A549 (cell line): Measurements from ENCODE around the gene ZNF283. TPM values are rescaled to one million over a fixed set of nuclear protein-coding genes. Genes with fewer than 3 reads are reported as not detected.
"Not testable (repeated sequence)": the region's sequence is repeated elsewhere in the genome, so short reads cannot be mapped to it uniquely, and the experiment has no call there.

Source experiments
- ATAC-seq, 2 experiments: fragments of 200-7000 bp in 1 of 2; fragments of >200 bp in 1 of 2; cut with Nextera tagmentation in 1 of 2; cut with Tn5 transposase in 1 of 2; 3 replicates each; pipeline versions ENCODE4 v1.8.0 to v1.9.1; 2018 to 2020; ENCODE audit warnings: mild to moderate bottlenecking in 1 of 2, moderate library complexity in 1 of 2
- CTCF ChIA-PET: fragments of 300-600 bp; sonication (Branson Sonifier 250); formaldehyde crosslinking; extraction: SDS; loops from one replicate; lab custom pipeline; 2021; ENCODE audit warnings: antibody characterized with exemption, inconsistent platforms; lab: Yijun Ruan, JAX
- POLR2A ChIA-PET: fragments of 350-600 bp; formaldehyde crosslinking; extraction: SDS; loops from one replicate; lab custom pipeline; 2021; ENCODE audit warnings: antibody characterized with exemption, inconsistent platforms; lab: Yijun Ruan, JAX
- DNase-seq, 2 experiments: peaks; one replicate each; pipeline versions ENCODE4 v3.0.0 to v3.0.0-alpha.2; 2011 to 2016; ENCODE audit warnings: low read depth in 1 of 2, low spot score in 1 of 2
- FAIRE-seq: peaks from 2 replicates; lab custom pipeline; 2011; peaks lifted over from hg19 to GRCh38; lab: Jason Lieb, UNC
- H3K27ac ChIP-seq, 2 experiments: fragments of >200 bp; sonication (Bioruptor Twin); formaldehyde crosslinking; 3 replicates each; pipeline ENCODE4 v1.5.1; 2016 to 2017
- H3K4me1 ChIP-seq: fragments of >200 bp; sonication (Bioruptor Twin); formaldehyde crosslinking; 3 replicates; pipeline ENCODE4 v1.6.1; 2016
- H3K4me2 ChIP-seq: fragments of >200 bp; sonication (Bioruptor Twin); formaldehyde crosslinking; 3 replicates; pipeline ENCODE4 v1.6.1; 2016
- H3K4me3 ChIP-seq: fragments of >200 bp; sonication (Bioruptor Twin); formaldehyde crosslinking; 3 replicates; pipeline ENCODE4 v1.5.1; 2016
- H3K9me3 ChIP-seq: fragments of >200 bp; sonication (Bioruptor Twin); formaldehyde crosslinking; 3 replicates; pipeline ENCODE4 v1.6.1; 2016
- CBX8 ChIP-seq: fragments of 200-600 bp; sonication (generic); IDR thresholded peaks from 2 replicates; pipeline ENCODE4 v1.6.1; 2016
- ELK1 ChIP-seq: fragments of 150-350 bp; IDR thresholded peaks from 2 replicates; pipeline ENCODE4 v1.6.1; 2014; ENCODE audit warnings: low read depth, mild to moderate bottlenecking, low read length
- EP300 ChIP-seq, 2 experiments: fragments of >200 bp; sonication (Bioruptor Twin); formaldehyde crosslinking; IDR thresholded peaks; 2 replicates in 1 of 2; 3 replicates in 1 of 2; pipeline ENCODE4 v1.6.1; 2016 to 2017
- FOSB ChIP-seq: fragments of 250-450 bp; sonication (Bioruptor Pico); IDR thresholded peaks from 2 replicates; pipeline ENCODE4 v1.5.0; 2020; ENCODE audit warnings: mild to moderate bottlenecking, moderate library complexity
- GATA3 ChIP-seq: IDR thresholded peaks from 2 replicates; pipeline ENCODE4 v1.6.1; 2012; ENCODE audit warnings: borderline replicate concordance
- HDAC2 ChIP-seq: fragments of 200-600 bp; sonication (generic); IDR thresholded peaks from 2 replicates; pipeline ENCODE4 v1.6.1; 2016
- HES2 ChIP-seq: fragments of >200 bp; sonication (Bioruptor Twin); formaldehyde crosslinking; IDR thresholded peaks from 2 replicates; pipeline ENCODE4 v1.6.1; 2016
- HEYL ChIP-seq: fragments of 250-450 bp; sonication (Bioruptor Pico); IDR thresholded peaks from 2 replicates; pipeline ENCODE4 v1.8.0; 2021; ENCODE audit warnings: mild to moderate bottlenecking, moderate library complexity
- HOXA7 ChIP-seq: fragments of 250-450 bp; sonication (Bioruptor Pico); IDR thresholded peaks from 2 replicates; pipeline ENCODE4 v1.5.0; 2020; ENCODE audit warnings: mild to moderate bottlenecking, moderate library complexity
- HOXB13 ChIP-seq: fragments of 250-450 bp; sonication (Bioruptor Pico); IDR thresholded peaks from 2 replicates; pipeline ENCODE4 v1.5.0; 2020; ENCODE audit warnings: low read depth, mild to moderate bottlenecking, moderate library complexity
- HOXB5 ChIP-seq: fragments of 250-450 bp; sonication (Bioruptor Pico); IDR thresholded peaks from 2 replicates; pipeline ENCODE4 v1.5.0; 2020; ENCODE audit warnings: mild to moderate bottlenecking, moderate library complexity
- JUN ChIP-seq, 2 experiments: fragments of >200 bp; sonication (Bioruptor Twin); formaldehyde crosslinking; IDR thresholded peaks; 2 replicates in 1 of 2; 3 replicates in 1 of 2; pipeline ENCODE4 v1.6.1; 2016 to 2017
- MYC ChIP-seq: IDR thresholded peaks from 2 replicates; pipeline ENCODE4 v1.6.1; 2012; ENCODE audit warnings: mild to moderate bottlenecking, inconsistent platforms, low read length, improper control_type of control experiment, borderline replicate concordance
- NPAS2 ChIP-seq: fragments of 250-450 bp; sonication (Bioruptor Pico); IDR thresholded peaks from 2 replicates; pipeline ENCODE4 v1.8.0; 2022; ENCODE audit warnings: mild to moderate bottlenecking, moderate library complexity, borderline replicate concordance
- PHF8 ChIP-seq: fragments of 200-600 bp; sonication (generic); IDR thresholded peaks from 2 replicates; pipeline ENCODE4 v1.6.1; 2016; ENCODE audit warnings: low read depth, mild to moderate bottlenecking, antibody characterized with exemption, moderate library complexity, borderline replicate concordance
- RCOR1 ChIP-seq: fragments of 150-350 bp; IDR thresholded peaks from 2 replicates; pipeline ENCODE4 v1.6.1; 2014; ENCODE audit warnings: antibody characterized with exemption, low read length, low read depth
- REST ChIP-seq: fragments of 200-600 bp; sonication (generic); IDR thresholded peaks from 2 replicates; pipeline ENCODE4 v1.6.1; 2016; ENCODE audit warnings: antibody characterized with exemption, mild to moderate bottlenecking, moderate library complexity
- TFCP2L1 ChIP-seq: fragments of 250-450 bp; sonication (Bioruptor Pico); IDR thresholded peaks from 2 replicates; pipeline ENCODE4 v1.5.0; 2021; ENCODE audit warnings: mild to moderate bottlenecking
- ZNF302 ChIP-seq: fragments of 250-450 bp; sonication (Bioruptor Pico); IDR thresholded peaks from 2 replicates; pipeline ENCODE4 v1.9.0; 2021; ENCODE audit warnings: inconsistent platforms, mild to moderate bottlenecking, moderate library complexity
- WGBS: methylation state at CpG from one replicate; pipeline ENCODE4 v1.1.6; 2017; ENCODE audit errors: missing lambda C conversion rate; 5-methylcytosine and 5-hydroxymethylcytosine counted together
- polyA plus RNA-seq, 4 experiments: library from polyadenylated mRNA; depleted of rRNA in 3 of 4; stranded (reverse); fragments of >200 nt; fragmentation: RNase III in 1 of 4; extraction: RNeasy Plus Mini Kit Qiagen cat#74134 plus additional on column Dnase treatment in 1 of 4; gene quantifications; 2 replicates in 3 of 4; 3 replicates in 1 of 4; pipeline ENCODE4 v1.2.3, GENCODE V29; 2011 to 2017

Gene ZNF283
- polyA plus RNA-seq, 2 of the 4 experiments (the other 2 are of a cell fraction) = 6.1 to 8.9 TPM

- Histone ChIP-seq H3K4me2 (no peak overlapping the region), H3K4me3 (no peak overlapping the region), H3K9me3 (peaks cover 92% of the 10 kb centered on the region)
- ATAC-seq = no peak
- peak; percentile 59 for FAIRE-seq
- POLR2A ChIA-PET = no interaction called here
- TF ChIP-seq ZNF302 (CRISPR knock-in tag) = no peak
- TF ChIP-seq MYC = no peak
- no peak for TF ChIP-seq FOSB (CRISPR knock-in tag)
- no peak for TF ChIP-seq HDAC2
- TF ChIP-seq HES2 = no peak
- TF ChIP-seq PHF8 = no peak
- TF ChIP-seq NPAS2 (CRISPR knock-in tag) = no peak
- no peak for TF ChIP-seq EP300 (IDR thresholded peaks at IDR 0.05)
- TF ChIP-seq TFCP2L1 (CRISPR knock-in tag) = no peak
- TF ChIP-seq ELK1 = no peak
- no peak for TF ChIP-seq REST
- no peak for TF ChIP-seq HEYL
- no peak for TF ChIP-seq HOXB13
- TF ChIP-seq HOXA7 = no peak
- no peak for TF ChIP-seq RCOR1
- no peak for TF ChIP-seq HOXB5
- TF ChIP-seq, all 56 proteins: peak for 0
- Histone ChIP-seq H3K4me1 (no peaks in the 10 kb centered on the region), H3K27ac (no peak overlapping the region)
- CTCF ChIA-PET = no interaction called here
- DNase-seq = no peak
Measured at GRCh38 chr19:43848821-43849220, 21.7 kb downstream of the ZNF283 start.

GRCh38 chr19:43858174-43858573, 31.1 kb downstream of the ZNF283 start:
- Histone ChIP-seq H3K4me1 (no peaks in the 10 kb centered on the region), H3K4me3 (no peak overlapping the region), H3K4me2 (no peak overlapping the region), H3K9me3 (peaks cover 95% of the 10 kb centered on the region), H3K27ac (no peak overlapping the region)
- no peak for TF ChIP-seq HOXA7
- TF ChIP-seq JUN (IDR thresholded peaks at IDR 0.05) = no peak
- TF ChIP-seq GATA3 = no peak
- TF ChIP-seq EP300 (IDR thresholded peaks at IDR 0.05) = no peak
- no peak for TF ChIP-seq HEYL
- no peak for TF ChIP-seq CBX8
- no peak for FAIRE-seq
- POLR2A ChIA-PET = no interaction called here
- no peak for DNase-seq
- 52% methylated on average over 2 of the region's 2 CpGs for WGBS
- CTCF ChIA-PET = interaction anchor here (0.6 kb wide), 1 partner anchor 42 kb away, joined by 3 read pairs; no protein-coding TSS in a partner anchor
- ATAC-seq = no peak

- H3K27ac ChIP-seq, CTCF ChIA-PET, POLR2A ChIA-PET, H3K4me1 ChIP-seq, H3K4me3 ChIP-seq, ATAC-seq, DNase-seq, FAIRE-seq, H3K4me2 ChIP-seq: not testable (repeated sequence)
- 71% methylated on average over 28 of the region's 28 CpGs for WGBS
- H3K9me3 ChIP-seq = peaks cover 67% of the 10 kb centered on the region
Measured at GRCh38 chr19:43866923-43867322, 39.8 kb downstream of the ZNF283 start.
